Heart right ventricle (tissue), 16 donors: ENCODE results near the gene N4BP2L2. TPM values are rescaled to one million over a fixed set of nuclear protein-coding genes. Genes with fewer than 3 reads are reported as not detected.

Experiments
- ATAC-seq, 8 donors: fragments of 200-7000 bp; cut with Tn5 transposase; one replicate each; pipeline ENCODE4 v1.9.1; 2020; ENCODE audit warnings: mild to moderate bottlenecking in 8 of 8, moderate library complexity in 8 of 8, moderate number of reproducible peaks in 1 of 8
- DNase-seq, 2 donors: peaks; one replicate each; pipeline ENCODE4 v3.0.0-alpha.2; 2020
- H3K27ac ChIP-seq, 10 donors: fragments of 200-600 bp; sonication (generic) in 2 of 10; one replicate each; pipeline versions ENCODE4 v1.5.0 to v1.8.0; 2020 to 2022; ENCODE audit warnings: mild to moderate bottlenecking in 3 of 10
- H3K27me3 ChIP-seq, 7 donors: fragments of 200-600 bp; one replicate each; pipeline ENCODE4 v1.8.0; 2021 to 2022; ENCODE audit warnings: mild to moderate bottlenecking in 2 of 7
- H3K36me3 ChIP-seq, 9 donors: fragments of 200-600 bp; sonication (generic) in 1 of 9; one replicate each; pipeline versions ENCODE4 v1.5.0 to v1.8.0; 2020 to 2022; ENCODE audit warnings: mild to moderate bottlenecking in 2 of 9
- H3K4me1 ChIP-seq, 9 donors: fragments of 200-600 bp; sonication (generic) in 1 of 9; one replicate each; pipeline versions ENCODE4 v1.5.0 to v1.8.0; 2020 to 2022; ENCODE audit warnings: mild to moderate bottlenecking in 4 of 9
- H3K4me3 ChIP-seq, 10 donors: fragments of 200-600 bp; sonication (generic) in 2 of 10; one replicate each; pipeline versions ENCODE4 v1.5.0 to v1.8.0; 2020 to 2022; ENCODE audit warnings: mild to moderate bottlenecking in 7 of 10, moderate library complexity in 2 of 10
- H3K9me3 ChIP-seq, 11 donors: fragments of 200-600 bp in 10 of 11; sonication (generic) in 2 of 11; one replicate each; pipeline versions ENCODE4 v1.5.0 to v1.8.0; 2013 to 2022; ENCODE audit warnings: mild to moderate bottlenecking in 2 of 11, control low read depth in 1 of 11, moderate library complexity in 1 of 11
- WGBS, 2 donors: extraction: QIAGEN DNeasy Blood & Tissue Kit; methylation state at CpG; one replicate each; pipeline ENCODE4 v1.1.7; 2013; ENCODE audit warnings: inconsistent platforms in 1 of 2; 5-methylcytosine and 5-hydroxymethylcytosine counted together
- intact Hi-C, 10 donors: fragments of 100-400 bp; cut with DNase I; formaldehyde crosslinking; loops; one replicate each; pipeline versions ENCODE4 v1.11.1 to v1.14.2; 2022
- polyA plus RNA-seq, 2 donors: library from polyadenylated mRNA; stranded (reverse); fragments of 200-250 nt; gene quantifications; one replicate each; pipeline ENCODE4 v1.2.3, GENCODE V29; 2013
- total RNA-seq, 10 donors: library from RNA; stranded (reverse); fragmentation: NEBNext Ultra II Directional in 3 of 10; extraction: Animal tissue kit (Norgen Biotek cat#: 25700) in 3 of 10; gene quantifications; one replicate each; pipeline versions ENCODE4 v1.2.1 to v1.2.4, GENCODE V29; 2021 to 2023
- TF ChIP-seq, protein P1 (sequence below), 9 donors: fragments of 200-600 bp; sonication (generic) in 2 of 9; IDR thresholded peaks; one replicate each; pipeline versions ENCODE4 v1.5.0 to v1.8.0; 2021 to 2022; ENCODE audit warnings: antibody characterized with exemption in 9 of 9, mild to moderate bottlenecking in 5 of 9, moderate library complexity in 1 of 9
- donor health status: Arrhythmogenic right ventricular cardiomyopathy.
- donor health status: ischemic (EF 13 %, LVEDD 7.1; RV severe dilation, severe dysfunction).
- donor health status: healthy with polysubstance abuse.
- donor health status: DM: no; HTN: yes; CAD: no.
- donor health status: DM: no; HTN: no; CAD: no.
- donor health status: ischemic (EF 25% LVEDD 6.9; RV normal size, moderate dysfunction).
- donor health status: ischemic (EF 25% LVEDD 5.7; RV mildly dilated, moderate dysfunction).
- donor health status: healthy.
- donor health status: DM: yes; HTN: yes; CAD: no.
- donor health status: Ischemic cardiomyopathy.
- donor health status: ischemic (EF 35%, LVEDD 5.7; RV mildly dilated, moderate dysfunction).
- donor health status: nonischemic (EF 11% LVEDD 7.7; RV severe dilation, severe dysfunction).
- donor health status: DM: yes; HTN: yes; CAD: no.
- donor health status: PGD.
- donor health status: ischemic (EF 29% LVEDD 5.4; RV normal size, mild dysfunction).
- donor health status: nonischemic (EF 23%, LVEDD 6.1; RV moderate dilation, normal function).

N4BP2L2 gene
- total and polyA plus RNA-seq, 12 donors, result 28.2 to 162 (median 132) TPM

- WGBS, 2 donors, result 19 to 30% methylated on average over 1 of the region's 1 CpG
- Histone ChIP-seq H3K4me3 (peak overlapping the region in 7 of 10 donors; percentile 1 to 23 (median 13)), H3K27ac (peak overlapping the region in 9 of 10 donors; percentile 19 to 66 (median 48)), H3K36me3 (peaks cover 0 to 39% (median 13%) of the 10 kb centered on the region in 9 donors), H3K4me1 (peaks cover 8 to 81% (median 77%) of the 10 kb centered on the region in 9 donors), H3K9me3 (no peaks in the 10 kb centered on the region), H3K27me3 (no peaks in the 10 kb centered on the region)
- ATAC-seq, result peak in 1 of 8 donors; percentile 25
- DNase-seq, result no peak
- intact Hi-C loops, result loop anchor here in 4 of 10 donors (10.0 kb wide), 2 partner anchors 60 to 110 kb away; partner anchors contain the start of gene N4BP2L1 (in 3 of the 4)
- TF ChIP-seq, protein P1, sequence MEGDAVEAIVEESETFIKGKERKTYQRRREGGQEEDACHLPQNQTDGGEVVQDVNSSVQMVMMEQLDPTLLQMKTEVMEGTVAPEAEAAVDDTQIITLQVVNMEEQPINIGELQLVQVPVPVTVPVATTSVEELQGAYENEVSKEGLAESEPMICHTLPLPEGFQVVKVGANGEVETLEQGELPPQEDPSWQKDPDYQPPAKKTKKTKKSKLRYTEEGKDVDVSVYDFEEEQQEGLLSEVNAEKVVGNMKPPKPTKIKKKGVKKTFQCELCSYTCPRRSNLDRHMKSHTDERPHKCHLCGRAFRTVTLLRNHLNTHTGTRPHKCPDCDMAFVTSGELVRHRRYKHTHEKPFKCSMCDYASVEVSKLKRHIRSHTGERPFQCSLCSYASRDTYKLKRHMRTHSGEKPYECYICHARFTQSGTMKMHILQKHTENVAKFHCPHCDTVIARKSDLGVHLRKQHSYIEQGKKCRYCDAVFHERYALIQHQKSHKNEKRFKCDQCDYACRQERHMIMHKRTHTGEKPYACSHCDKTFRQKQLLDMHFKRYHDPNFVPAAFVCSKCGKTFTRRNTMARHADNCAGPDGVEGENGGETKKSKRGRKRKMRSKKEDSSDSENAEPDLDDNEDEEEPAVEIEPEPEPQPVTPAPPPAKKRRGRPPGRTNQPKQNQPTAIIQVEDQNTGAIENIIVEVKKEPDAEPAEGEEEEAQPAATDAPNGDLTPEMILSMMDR (IDR thresholded peaks at IDR 0.05), result no peak
Observed at GRCh38 chr13:32535115-32535514, 3.5 kb downstream of the N4BP2L2 start.

DNA sequence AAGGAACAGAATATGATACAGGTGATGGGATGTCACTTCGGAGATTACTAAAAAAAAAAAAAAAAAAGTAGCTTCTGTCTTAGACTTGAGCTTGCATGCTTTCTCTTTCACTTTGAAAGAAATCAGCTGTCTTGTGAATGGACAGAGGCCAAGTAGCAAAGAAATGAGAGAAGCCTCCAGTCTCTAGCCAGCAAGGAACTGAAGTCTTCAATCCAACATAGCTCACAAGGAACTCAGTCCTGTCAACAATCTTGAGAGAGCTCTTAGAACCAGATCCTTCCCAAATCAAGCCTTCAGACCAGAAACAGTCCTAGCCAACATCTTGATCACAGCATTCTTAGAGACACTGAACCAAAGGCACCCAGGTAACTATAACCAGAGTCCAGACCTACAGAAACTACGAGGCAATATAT, 7.7 kb downstream of the N4BP2L2 start:
- H3K4me3 ChIP-seq, result peak overlapping the region in 3 of 10 donors; percentile 1 to 28 (median 7)
- H3K4me1 ChIP-seq, result peaks cover 8 to 100% (median 96%) of the 10 kb centered on the region in 9 donors
- 40 to 42% methylated on average over 2 of the region's 2 CpGs for WGBS, 2 donors

DNA sequence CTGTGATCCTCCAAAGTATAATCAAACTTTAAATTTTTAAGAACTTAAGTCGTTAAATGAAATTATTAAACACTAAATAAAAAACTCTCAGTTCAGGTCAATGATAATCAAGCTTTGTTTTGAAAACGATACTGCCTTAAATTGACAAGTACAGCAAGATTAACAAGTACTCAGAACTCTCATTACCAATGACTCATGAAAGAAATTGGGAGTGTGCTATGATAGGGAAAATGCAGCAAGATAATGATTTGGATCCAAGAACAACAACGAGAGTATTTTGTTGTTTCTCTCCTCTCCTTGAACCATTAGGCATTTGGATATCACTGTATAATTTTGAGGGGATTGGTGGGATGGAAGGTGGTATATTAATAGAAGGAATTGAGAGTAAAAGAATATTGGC, 10.2 kb downstream of the N4BP2L2 start:
- no peak overlapping the region for H3K4me3 ChIP-seq
- peak in 1 of 8 donors; percentile 51 for ATAC-seq

More for the DNA sequence above, 7.7 kb downstream of the N4BP2L2 start:
- TF ChIP-seq, protein P1 (IDR thresholded peaks at IDR 0.05), result no peak
- peak in 7 of 8 donors; percentile 50 to 84 (median 78) for ATAC-seq
- DNase-seq, result peak in 1 of 2 donors; percentile 53
- no peaks in the 10 kb centered on the region for H3K27me3 ChIP-seq
- peaks cover 0 to 57% (median 5%) of the 10 kb centered on the region in 9 donors for H3K36me3 ChIP-seq
- intact Hi-C loops, result loop anchor here in 4 of 10 donors (10.0 kb wide), 2 partner anchors 56 to 106 kb away; partner anchors contain the start of gene N4BP2L1 (in 3 of the 4)
- H3K27ac ChIP-seq, result peak overlapping the region in 4 of 10 donors; percentile 14 to 52 (median 20)
- no peaks in the 10 kb centered on the region for H3K9me3 ChIP-seq

DNA sequence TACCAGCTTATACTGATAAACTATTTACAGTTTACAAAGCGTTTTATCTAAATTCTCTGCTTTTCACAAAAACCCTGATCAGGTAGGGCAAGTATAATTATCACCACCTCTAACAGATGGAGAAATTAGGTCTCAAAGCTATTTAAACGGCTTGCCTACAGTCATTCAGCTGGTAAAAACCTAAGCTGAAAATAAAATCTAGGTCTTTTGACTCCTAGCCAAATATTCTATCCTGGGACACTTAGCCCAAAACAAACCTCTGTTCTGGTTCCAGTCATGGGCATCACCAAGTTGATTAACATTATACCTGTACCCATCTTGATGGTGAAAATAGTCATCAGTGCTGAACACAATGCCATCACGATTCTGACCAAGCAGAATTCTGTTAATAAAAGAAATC, 11.4 kb downstream of the N4BP2L2 start:
- peaks cover 0 to 61% (median 10%) of the 10 kb centered on the region in 9 donors for H3K36me3 ChIP-seq

More for the DNA sequence above, 10.2 kb downstream of the N4BP2L2 start:
- H3K27me3 ChIP-seq, result no peaks in the 10 kb centered on the region
- TF ChIP-seq, protein P1 (IDR thresholded peaks at IDR 0.05), result no peak
- intact Hi-C loops, result no loop called here
- 32 to 38% methylated on average over 3 of the region's 3 CpGs for WGBS, 2 donors
- no peak for DNase-seq
- H3K9me3 ChIP-seq, result no peaks in the 10 kb centered on the region
- H3K36me3 ChIP-seq, result peaks cover 0 to 56% (median 5%) of the 10 kb centered on the region in 9 donors
- H3K4me1 ChIP-seq, result peaks cover 5 to 81% (median 72%) of the 10 kb centered on the region in 9 donors
- H3K27ac ChIP-seq, result peak overlapping the region in 1 of 10 donors; percentile 29

More for the DNA sequence above, 11.4 kb downstream of the N4BP2L2 start:
- TF ChIP-seq, protein P1 (IDR thresholded peaks at IDR 0.05), result no peak
- Histone ChIP-seq H3K4me1 (peaks cover 5 to 69% (median 61%) of the 10 kb centered on the region in 9 donors), H3K27me3 (no peaks in the 10 kb centered on the region), H3K27ac (no peak overlapping the region), H3K4me3 (no peak overlapping the region), H3K9me3 (no peaks in the 10 kb centered on the region)
- intact Hi-C loops, result no loop called here
- no peak for ATAC-seq
- WGBS, 2 donors, result 58 to 62% methylated on average over 3 of the region's 3 CpGs
- DNase-seq, result no peak
